ENCODE measurements around the gene ISG20.
"Not testable (repeated sequence)": the region's sequence is repeated elsewhere in the genome, so short reads cannot be mapped to it uniquely, and the experiment has no call there.

ISG20 gene

GRCh38 chr15:88637841-88638625 lies 783 bp upstream of the ISG20 start:
- no peak for DNase-seq

DNA sequence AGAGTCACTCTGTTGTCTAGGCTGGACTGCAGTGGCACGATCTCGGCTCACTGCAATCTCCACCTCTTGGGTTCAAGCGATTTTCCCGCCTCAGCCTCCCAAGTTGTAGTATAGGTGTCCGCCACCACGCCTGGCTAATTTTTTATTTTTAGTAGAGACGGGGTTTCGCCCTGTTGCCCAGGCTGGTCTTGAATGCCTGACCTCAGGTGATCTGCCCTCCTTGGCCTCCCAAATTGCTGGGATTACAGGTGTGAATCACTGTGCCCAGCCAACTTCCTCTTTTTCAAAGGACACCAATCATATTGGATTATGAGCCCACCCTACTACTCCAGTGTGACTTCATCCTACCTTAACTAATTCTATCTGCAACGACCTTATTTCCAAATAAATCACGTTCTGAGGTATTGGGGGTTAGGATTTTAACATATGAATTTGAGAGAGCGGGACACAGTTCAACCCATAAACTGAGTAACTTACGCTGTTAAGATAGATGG lies 3.2 kb downstream of the ISG20 start:
- no peak for DNase-seq

- DNase-seq, result not testable (repeated sequence)
These were observed 3.7 kb downstream of the ISG20 start for GRCh38 chr15:88642514-88642913.

DNA sequence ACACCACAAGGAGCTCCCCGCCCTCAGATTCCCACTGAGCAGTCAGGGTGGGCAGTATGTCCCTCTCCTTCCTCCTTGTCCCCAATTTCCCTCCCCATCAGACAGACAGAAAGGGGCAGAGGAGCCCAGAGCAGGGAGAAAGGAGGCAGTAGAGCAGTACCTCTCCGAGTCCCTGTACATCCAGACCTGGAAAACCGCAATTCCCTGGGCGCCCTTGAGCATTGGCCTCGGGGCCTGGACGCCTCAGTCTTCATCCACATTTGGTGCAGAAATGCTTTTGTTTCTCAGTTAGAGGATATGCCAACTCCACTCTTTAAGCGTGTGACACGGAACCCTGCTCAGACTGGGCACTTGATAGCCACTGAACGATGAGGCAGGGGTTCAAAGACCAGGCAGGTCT lies 5.9 kb downstream of the ISG20 start:
- no peak for DNase-seq

GRCh38 chr15:88645171-88646087 lies 6.6 kb downstream of the ISG20 start:
- DNase-seq, result peak; percentile 41

- DNase-seq, result peak; percentile 28
These were observed 7.2 kb downstream of the ISG20 start for GRCh38 chr15:88646088-88646405.

- peak; percentile 37 for DNase-seq
These were observed 8.1 kb downstream of the ISG20 start for GRCh38 chr15:88646951-88647350.

DNA sequence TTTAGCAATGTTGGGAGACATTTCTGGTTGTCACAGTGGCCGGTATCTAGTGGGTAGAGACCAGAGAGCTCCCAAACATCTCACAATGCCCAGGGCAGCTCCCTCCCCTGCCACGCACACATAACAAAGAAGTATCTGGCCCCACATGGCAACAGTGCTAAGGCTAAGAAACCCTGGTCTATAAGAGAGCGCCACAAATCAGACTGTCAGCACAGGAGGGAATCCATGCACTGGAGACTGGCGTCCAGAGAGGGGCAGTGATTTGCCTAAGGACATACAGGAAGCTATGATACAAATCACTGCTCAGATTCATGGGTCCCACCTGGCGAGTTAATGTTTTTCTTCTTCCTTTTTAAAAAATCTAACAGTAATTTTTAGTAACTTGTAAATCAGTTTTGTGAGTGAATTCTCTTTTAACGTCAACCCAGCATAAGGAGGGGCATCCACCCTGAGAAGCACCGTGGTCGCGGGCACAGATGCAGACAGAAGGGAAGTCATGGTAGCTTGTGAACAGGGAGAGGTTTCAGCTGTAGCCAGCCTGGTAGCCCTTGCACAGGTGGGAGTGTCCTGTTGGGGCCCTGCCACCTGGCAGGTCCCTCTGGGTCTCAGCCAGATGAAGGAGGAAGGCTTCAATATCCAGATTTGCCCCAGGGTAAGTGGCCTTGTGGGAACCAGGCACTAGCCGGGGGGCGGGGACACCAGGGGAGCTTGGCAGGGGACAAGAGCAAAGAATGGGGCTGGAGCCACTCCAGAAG lies 8.7 kb downstream of the ISG20 start:
- peak; percentile 51 for DNase-seq

DNA sequence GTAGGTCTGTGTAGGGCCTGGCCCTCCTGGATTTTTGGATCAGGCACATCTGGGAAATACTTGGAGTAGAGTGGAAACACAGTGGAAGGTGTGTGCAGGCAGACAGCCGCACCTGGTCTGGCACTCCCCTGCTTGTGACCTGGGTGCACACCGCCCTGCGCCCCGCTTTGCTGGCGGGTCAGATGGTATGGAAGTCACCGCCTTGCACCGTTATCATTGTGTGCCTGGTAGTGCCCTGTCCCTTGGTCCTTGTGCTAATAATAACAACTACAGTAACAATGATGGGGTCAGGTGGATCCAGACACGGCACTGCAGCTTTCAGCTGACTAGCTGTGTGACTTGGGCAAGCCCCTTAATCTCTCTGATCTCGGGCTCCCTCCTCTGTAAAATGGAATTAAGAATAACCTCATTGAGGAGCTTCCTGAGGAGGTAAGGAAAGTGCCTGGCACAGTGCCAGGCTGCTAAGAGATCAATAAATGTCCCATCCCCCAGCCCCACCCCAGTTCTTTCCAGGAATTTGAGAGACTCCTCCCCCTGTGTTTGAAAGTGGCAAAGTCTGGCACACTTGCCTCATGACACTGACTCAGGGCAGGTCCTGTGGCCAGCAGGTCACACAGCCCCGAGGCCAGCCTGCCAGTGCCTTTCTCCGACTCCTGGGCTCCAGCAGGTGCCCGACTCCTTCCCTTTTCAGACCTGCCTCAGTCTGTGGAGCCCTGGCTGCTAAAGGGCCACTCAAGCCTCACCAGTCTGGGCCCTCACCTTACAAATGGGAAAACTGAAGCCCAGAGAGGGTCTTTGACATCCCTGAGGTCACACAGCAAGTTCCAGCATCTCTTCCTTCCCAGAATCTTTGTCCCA lies 9.8 kb downstream of the ISG20 start:
- DNase-seq, result peak; percentile 67

GRCh38 chr15:88649286-88649733 lies 10.5 kb downstream of the ISG20 start:
- DNase-seq, result peak; percentile 86

DNA sequence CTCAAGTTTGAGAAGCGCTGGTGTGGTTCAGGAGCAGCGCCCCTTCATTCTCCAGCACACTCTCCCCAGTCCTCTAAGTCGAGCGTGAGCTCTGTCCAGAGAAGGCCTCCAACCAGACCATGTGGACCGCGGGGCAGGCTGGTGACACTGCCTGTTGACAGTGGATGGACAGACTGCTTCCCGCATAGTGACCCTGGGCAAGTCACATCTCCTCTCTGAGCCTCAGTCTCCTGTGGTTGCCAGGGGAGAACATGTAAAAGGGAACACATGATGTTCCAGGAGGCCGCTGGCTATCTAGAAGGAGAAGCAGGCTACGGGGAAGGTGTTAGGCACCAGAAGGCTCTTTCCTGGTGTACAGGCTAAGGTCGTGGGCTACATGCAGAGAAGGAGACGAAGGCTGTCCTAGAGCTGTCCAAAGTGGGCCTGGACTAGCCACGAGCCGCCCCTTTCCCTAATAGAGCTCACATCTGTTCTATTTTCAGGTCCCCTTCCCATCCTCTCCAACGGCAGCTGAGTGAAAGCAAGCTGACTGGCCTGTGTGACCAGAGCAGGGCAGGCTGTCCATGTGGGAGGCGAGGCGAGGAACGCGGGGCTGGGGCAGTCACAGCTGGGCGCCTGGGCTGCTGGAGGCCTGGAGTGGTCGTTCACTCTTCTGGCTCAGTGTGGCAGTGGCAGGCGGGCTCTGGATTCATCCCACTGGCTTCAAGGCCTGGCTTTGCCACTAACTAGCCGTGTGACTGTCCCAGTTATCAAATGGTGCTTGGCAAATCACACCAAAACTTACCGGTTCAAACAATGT lies 11.1 kb downstream of the ISG20 start:
- no peak for DNase-seq

- DNase-seq, result peak; percentile 49
These were observed 11.7 kb downstream of the ISG20 start for GRCh38 chr15:88650556-88650955.

- peak; percentile 44 for DNase-seq
These were observed 12.4 kb downstream of the ISG20 start for GRCh38 chr15:88651136-88651732.

DNA sequence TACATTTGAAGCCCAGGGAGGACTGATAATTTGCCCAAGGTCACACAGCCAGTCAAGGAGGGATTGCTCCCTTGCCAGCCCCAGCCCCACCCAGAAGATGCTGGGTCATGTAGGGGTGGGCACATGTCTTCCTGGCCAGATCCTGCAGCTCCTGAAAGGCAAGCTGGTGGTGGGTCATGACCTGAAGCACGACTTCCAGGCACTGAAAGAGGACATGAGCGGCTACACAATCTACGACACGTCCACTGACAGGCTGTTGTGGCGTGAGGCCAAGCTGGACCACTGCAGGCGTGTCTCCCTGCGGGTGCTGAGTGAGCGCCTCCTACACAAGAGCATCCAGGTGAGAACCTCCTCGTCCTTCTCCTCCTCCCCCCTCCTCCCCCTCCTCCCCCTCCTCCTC lies 13.2 kb downstream of the ISG20 start:
- DNase-seq, result peak; percentile 46

DNA sequence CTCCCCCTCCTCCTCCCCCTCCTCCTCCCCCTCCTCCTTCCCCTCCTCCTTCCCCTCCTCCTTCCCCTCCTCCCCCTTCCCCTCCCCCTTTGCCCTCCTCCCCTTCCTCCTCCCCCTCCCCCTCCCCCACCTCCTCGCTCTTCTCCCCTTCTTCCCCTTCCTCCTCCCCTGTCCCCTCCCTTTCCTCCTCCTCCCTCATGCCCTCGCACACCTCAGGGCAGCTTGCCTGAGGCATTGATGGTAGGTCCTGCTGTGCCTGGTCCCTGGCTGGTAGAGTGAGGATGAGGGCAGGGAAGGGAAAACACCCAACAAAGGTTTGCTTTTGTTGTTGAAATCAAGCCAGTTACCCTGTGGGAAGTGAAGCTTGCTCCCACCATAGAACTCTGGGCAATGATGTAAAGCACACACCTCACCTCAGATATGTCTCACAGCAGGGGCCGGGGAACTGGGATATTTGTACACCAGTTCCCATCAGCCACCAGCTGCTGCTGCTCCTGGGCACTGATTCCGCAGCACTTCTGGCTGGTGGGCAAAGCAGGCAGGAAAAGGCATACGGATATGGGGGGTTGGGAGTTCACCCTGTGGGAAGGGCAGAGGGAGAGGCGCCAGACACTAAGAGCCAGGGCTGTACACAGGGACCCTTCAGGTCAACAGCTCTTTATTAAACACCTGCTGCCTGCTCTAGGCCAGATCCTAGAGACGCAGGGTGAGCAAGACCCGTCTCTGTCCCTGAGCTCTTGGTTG lies 13.8 kb downstream of the ISG20 start:
- DNase-seq, result peak; percentile 47

- peak; percentile 45 for DNase-seq
These were observed 14.6 kb downstream of the ISG20 start for GRCh38 chr15:88653200-88654064.

GRCh38 chr15:88654430-88655102 lies 15.8 kb downstream of the ISG20 start:
- DNase-seq, result no peak

GRCh38 chr15:88655103-88655553 lies 16.3 kb downstream of the ISG20 start:
- peak; percentile 42 for DNase-seq

All from activated CD8-positive, alpha-beta memory T cell treated with anti-CD3 and anti-CD28 coated beads, Interleukin-2, amount 50 U/mL, for 48 hours (primary cell).